ENCODE measurements around the gene DUSP19. TPM values are rescaled to one million over a fixed set of nuclear protein-coding genes. Genes with fewer than 3 reads are reported as not detected.

Gene DUSP19
- total and polyA plus RNA-seq, 10 of the 15 experiments (the other 5 are each of a cell fraction or from before 2014, with no cell fraction given) = 0.16 to 1.7 (median 0.57) TPM

GRCh38 chr2:183089192-183089851, 10.8 kb downstream of the DUSP19 start (continued):
- TF ChIP-seq TAF1 (IDR thresholded peaks at IDR 0.05; ENCODE audit: borderline replicate concordance, low read depth, low read length) = peak; percentile 7; the same call in 1 of the 2 replicates
- no peak for TF ChIP-seq RAD21 (IDR thresholded peaks at IDR 0.05; ENCODE audit: insufficient read depth, low read depth, low read length)
- no peak for TF ChIP-seq ASH2L (IDR thresholded peaks at IDR 0.05; ENCODE audit: borderline replicate concordance, low read depth)
- peak; percentile 32 for TF ChIP-seq SKIL (IDR thresholded peaks at IDR 0.05; ENCODE audit: low read depth, poor library complexity, severe bottlenecking)

- no peak overlapping the region for H3K9ac ChIP-seq (ENCODE audit: control insufficient read depth, insufficient read depth, low read length)
- no peak overlapping the region for H2AFZ ChIP-seq (ENCODE audit: control insufficient read depth, low read depth, low read length)
- no peaks in the 10 kb centered on the region for H3K36me3 ChIP-seq (ENCODE audit: control insufficient read depth in 2 of 2, insufficient read depth in 2 of 2, low read length in 1 of 2)
- no peak overlapping the region for H3K27ac ChIP-seq (ENCODE audit: control insufficient read depth, insufficient read depth)
- ATAC-seq (no peak), FAIRE-seq (no peak), DNase-seq (ENCODE audit: low read depth, low spot score) (no peak)
- no TSS peak for BruUV-seq (replicated peaks)
- TF ChIP-seq WRNIP1 (IDR thresholded peaks at IDR 0.05; ENCODE audit: borderline replicate concordance, low read depth, low read length) (no peak), IKZF2 (IDR thresholded peaks at IDR 0.05) (no peak)
- no peaks in the 10 kb centered on the region for H3K9me3 ChIP-seq (replicated peaks; ENCODE audit: control insufficient read depth, insufficient read depth, low read length)
- H3K27me3 ChIP-seq (replicated peaks in 1 of 2; ENCODE audit: control insufficient read depth in 2 of 2, insufficient read depth in 2 of 2, low read length in 1 of 2) = no peaks in the 10 kb centered on the region
- no peak overlapping the region for H3K4me3 ChIP-seq
- CTCF ChIA-PET = no interaction called here
- no peaks in the 10 kb centered on the region for H4K20me1 ChIP-seq (ENCODE audit: control insufficient read depth, insufficient read depth)
- H3K4me1 ChIP-seq (ENCODE audit: control insufficient read depth, insufficient read depth, low read length) = peaks cover 19% of the 10 kb centered on the region; the same call in 1 of the 2 replicates
- no peak overlapping the region for H3K4me2 ChIP-seq (ENCODE audit: control insufficient read depth, insufficient read depth)
- POLR2A ChIA-PET = no interaction called here
- in situ Hi-C loops (cut with MboI) (no loop called here), intact Hi-C loops (cut with micrococcal nuclease; ENCODE audit: unreplicated experiment) (loop anchor here (5.0 to 10.0 kb wide), 2 partner anchors 327 to 424 kb away; no protein-coding TSS in a partner anchor)
- RAD21 ChIA-PET (ENCODE audit: unreplicated experiment) = no interaction called here
- WGBS (ENCODE audit: insufficient coverage, insufficient replicate concordance, low lambda C conversion rate, missing lambda C conversion rate) = 95% methylated on average over 7 of the region's 7 CpGs
- H3K79me2 ChIP-seq (ENCODE audit: control insufficient read depth, insufficient read depth, low read length) = no peaks in the 10 kb centered on the region
- SMC1A ChIA-PET (ENCODE audit: uncharacterized antibody, unreplicated experiment) = no interaction called here
Observed at GRCh38 chr2:183091318-183091953, 12.9 kb downstream of the DUSP19 start.
